HG02763 (cell line): ENCODE measurements around the gene LEUTX.
A peak's percentile ranks its signal among the peaks of the same experiment; 100 is the strongest.
"Not testable (repeated sequence)": the region's sequence is repeated elsewhere in the genome, so short reads cannot be mapped to it uniquely, and the experiment has no call there.

Source experiments
- ATAC-seq: cut with Tn5 transposase; IDR thresholded peaks from one replicate; pipeline ENCODE4 v1.9.1; 2021; ENCODE audit warnings: mild to moderate bottlenecking, moderate library complexity; ENCODE audit not compliant: unreplicated experiment

LEUTX gene

GRCh38 chr19:39768786-39769185 lies 9.9 kb upstream of the LEUTX start:
- no peak for ATAC-seq

- no peak for ATAC-seq
These were observed 2.2 kb downstream of the LEUTX start for GRCh38 chr19:39780894-39781293.

GRCh38 chr19:39788244-39788643 lies 9.6 kb downstream of the LEUTX start:
- no peak for ATAC-seq

GRCh38 chr19:39792999-39793546 lies 14.4 kb downstream of the LEUTX start:
- peak; percentile 60 for ATAC-seq

GRCh38 chr19:39795001-39795400 lies 16.3 kb downstream of the LEUTX start:
- no peak for ATAC-seq

DNA sequence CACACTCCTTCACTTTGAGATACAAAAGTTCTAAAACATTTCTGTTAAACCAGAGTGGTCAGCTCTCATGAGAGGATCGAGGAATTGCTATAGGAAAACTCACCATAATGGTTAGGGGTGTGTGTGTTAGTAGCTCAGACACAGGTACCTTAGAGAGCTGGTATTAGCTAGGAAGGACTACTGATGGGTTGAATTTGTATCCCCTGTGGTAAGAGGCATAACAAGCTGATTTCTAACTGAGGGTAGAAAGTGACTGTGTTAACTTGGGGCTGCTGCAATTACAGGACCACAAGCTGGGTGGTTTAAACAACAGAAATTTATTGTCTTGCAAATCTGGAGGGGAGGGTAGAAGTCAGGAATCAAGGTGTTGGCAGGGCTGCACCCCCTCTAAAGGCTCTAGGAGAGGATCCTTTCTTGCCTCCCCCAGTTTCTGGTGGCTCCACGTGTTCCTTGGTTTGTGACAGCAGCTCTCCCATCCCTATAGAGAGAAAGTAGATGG lies 17.4 kb downstream of the LEUTX start:
- ATAC-seq: no peak

- ATAC-seq: no peak
These were observed 18.4 kb downstream of the LEUTX start for GRCh38 chr19:39797083-39797482.

DNA sequence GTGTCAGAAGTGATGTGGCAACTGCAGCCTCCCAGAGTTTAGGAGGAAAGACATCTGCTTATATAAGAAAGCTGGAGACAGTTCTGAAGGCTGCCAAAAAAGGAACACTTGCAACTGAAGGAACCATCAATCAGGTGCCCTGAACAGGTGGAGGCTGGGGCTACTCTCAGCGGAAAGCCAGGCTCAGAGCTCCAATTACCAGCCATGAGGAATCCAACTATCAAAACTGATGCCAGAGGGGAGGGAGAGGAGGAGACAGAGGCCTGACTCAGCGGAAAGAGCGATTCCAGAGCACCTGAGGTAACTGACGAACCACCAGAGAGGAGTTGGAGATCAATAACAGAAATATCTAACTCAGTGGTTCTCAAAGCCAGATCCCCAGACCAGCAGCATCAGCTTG lies 24.3 kb downstream of the LEUTX start:
- ATAC-seq: no peak

DNA sequence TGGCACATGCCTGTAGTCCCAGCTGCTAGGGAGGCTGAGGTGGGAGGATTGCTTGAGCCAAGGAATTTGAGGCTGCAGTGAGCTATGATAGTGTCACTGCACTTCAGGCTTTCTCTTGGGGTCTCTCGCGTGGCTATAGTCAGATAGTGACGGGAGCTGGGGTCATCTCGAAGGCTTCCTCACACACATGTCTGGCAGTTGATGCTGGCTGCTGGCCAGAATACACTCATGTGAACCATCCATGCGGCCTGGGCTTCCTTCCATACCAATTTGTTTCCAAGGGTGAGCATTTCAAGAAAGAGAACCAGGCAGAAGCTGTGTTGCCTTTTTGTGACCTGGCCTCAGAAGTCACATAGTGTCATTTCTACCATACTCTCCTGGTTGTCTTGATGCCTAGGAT lies 26.4 kb downstream of the LEUTX start:
- ATAC-seq: no peak

DNA sequence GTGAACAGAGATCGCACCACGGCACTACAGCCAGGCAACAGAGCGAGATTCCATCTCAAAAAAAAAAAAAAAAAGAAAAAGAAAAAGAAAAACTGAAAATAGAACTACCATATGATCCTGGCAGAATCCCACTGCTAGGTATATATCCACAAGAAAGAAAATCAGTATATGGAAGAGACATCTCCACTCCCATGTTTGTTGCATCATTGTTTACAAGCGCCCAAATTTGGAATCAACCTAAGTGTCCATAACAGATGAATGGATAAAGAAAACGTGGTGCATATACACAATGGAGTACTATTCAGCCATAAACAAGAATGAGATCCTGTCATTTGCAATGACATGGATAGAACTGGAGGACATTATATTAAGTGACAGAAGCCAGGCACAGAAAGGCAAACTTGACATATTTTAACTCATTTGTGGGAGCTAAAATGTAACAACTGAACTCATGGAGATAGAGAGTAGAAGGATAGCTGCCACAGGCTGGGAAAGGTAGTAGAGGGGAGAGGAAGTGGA lies 29.3 kb downstream of the LEUTX start:
- no peak for ATAC-seq

- ATAC-seq: not testable (repeated sequence)
These were observed 30.0 kb downstream of the LEUTX start for GRCh38 chr19:39808688-39809087.

- no peak for ATAC-seq
These were observed 30.7 kb downstream of the LEUTX start for GRCh38 chr19:39809368-39809767.

DNA sequence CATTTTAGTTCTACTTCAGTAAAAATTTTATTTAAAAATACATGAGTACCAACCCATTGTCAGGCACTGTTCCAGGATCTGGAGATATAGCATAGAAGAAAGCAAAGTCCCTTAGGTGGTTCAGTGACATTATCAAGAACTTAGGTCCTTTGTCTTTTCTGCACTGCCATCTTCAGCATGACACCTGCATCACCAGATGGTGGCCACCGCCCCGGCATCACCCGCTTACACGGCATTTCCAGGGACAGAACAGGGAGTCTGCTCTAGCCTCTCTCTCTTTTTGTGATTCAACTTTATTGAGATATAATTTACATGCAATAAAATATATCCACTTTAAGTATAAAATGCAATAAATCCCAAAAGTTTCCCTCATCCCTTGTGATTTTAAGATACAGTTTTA lies 31.8 kb downstream of the LEUTX start:
- no peak for ATAC-seq

DNA sequence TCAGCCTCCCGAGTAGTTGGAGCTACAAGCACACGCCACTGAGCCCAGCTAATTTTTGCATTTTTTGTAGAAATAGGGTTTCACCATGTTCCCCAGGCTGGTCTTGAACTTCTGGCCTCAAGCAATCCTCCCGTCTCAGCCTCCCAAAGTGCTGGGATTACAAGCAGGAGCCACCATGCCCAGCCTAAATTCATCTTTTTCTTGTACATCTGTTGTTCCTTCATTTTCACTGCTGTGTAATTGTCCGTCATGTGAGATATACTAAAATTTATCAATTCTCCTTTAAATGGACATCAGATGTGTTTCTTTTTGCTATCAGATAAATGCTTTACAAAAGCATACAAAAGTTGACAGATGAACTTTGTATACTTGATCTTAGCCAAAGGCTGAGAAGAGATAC lies 32.4 kb downstream of the LEUTX start:
- no peak for ATAC-seq

GRCh38 chr19:39813264-39813993 lies 34.8 kb downstream of the LEUTX start:
- no peak for ATAC-seq

DNA sequence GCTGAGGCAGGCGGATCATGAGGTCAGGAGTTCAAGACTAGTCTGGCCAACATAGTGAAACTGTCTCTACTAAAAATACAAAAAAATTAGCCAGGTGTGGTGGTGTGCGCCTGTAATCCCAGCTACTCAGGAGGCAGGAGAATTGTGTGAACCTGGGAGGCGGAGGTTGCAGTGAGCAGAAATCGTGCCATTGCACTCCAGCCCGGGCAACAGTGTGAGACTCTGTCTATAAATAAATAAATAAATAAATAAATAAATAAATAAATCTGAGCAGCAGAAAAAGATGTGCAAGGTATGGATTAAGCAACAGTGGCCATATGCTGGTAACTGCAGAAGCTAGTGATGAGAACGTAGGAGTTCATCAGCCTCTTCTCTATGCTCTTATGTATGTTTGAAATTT lies 35.5 kb downstream of the LEUTX start:
- not testable (repeated sequence) for ATAC-seq

DNA sequence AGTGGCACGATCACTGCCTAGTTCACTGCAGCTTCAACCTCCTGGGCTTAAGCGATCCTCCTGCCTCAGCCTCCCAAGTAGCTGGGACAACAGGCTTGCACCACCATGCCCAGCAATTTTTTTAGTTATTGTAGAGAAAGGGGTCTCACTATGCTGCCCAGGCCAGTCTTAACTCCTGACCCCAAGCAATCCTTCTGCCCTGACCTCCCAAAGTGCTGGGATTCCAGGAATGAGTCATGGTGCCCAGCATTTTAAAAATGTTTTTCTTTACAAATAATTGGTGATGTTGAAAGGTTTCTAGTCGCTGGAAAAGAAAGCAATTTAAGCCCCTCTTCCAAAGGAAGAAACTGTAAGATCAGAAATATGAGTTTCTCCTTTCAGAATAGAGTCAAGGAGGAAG lies 35.9 kb downstream of the LEUTX start:
- ATAC-seq: no peak

- ATAC-seq: no peak
These were observed 37.8 kb downstream of the LEUTX start for GRCh38 chr19:39816287-39817048.

DNA sequence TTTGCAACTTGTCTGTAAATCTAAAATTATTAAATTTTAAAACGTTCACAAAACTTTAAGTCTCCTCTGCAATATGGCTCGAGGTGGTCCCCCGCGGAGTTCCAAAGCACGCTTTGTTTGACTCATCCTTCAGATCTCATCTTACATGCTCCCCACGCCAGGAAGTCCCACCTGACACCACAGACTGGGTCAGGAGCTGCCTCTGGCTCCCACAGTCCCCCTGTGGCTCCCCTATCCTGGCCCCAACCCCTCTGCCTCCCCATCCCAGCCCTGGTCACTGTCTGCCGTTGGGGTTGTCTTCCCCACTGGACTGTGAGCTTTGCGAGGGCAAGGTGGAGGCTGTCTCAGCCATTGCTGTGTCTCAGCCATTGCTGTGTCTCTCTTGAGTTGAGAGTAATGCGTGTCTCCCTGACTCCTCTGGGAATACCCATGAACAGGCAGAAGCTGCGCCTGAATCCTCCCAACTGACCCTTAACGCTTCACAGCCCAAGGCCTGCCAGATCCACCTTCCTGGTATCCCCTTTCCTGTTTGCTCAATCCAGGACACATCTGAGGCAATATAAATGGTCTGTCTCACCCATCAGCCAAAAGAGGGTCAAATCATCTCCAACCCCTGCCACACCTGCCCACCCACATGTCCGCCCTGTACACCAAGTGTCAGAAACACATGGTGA lies 39.4 kb downstream of the LEUTX start:
- no peak for ATAC-seq

- no peak for ATAC-seq
These were observed 40.0 kb downstream of the LEUTX start for GRCh38 chr19:39818626-39819097.

DNA sequence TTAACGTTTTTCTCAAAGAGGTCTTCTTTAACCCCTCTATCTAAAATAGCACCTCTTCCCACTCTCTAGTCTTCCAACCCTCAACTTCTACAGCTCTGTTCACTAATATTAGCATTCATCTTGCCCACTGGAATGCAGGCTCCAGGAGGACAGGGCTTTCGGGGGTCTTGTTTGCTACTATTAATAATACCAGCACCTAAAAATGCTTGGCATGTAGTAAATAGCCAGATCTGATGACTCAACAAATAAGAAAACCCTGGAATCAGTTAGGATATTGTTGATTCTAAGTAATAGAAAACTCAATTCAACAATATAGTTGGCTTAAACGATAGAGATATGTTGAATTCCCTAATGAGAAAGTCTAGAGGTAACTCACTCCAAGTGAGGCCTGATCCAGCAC lies 41.1 kb downstream of the LEUTX start:
- ATAC-seq: no peak
